Smooth muscle cell (in vitro differentiated cells): ENCODE measurements around the gene SLC25A3. TPM values are rescaled to one million over a fixed set of nuclear protein-coding genes. Genes with fewer than 3 reads are reported as not detected.
"Not testable (repeated sequence)": the region's sequence is repeated elsewhere in the genome, so short reads cannot be mapped to it uniquely, and the experiment has no call there.

Experiments
- DNase-seq: peaks from one replicate; lab custom pipeline; 2025; ENCODE audit not compliant: unreplicated experiment; lab: John Stamatoyannopoulos, UW
- H2AFZ ChIP-seq: fragments of 200-600 bp; sonication (generic); 2 replicates; pipeline ENCODE4 v1.6.0; 2016; ENCODE audit warnings: antibody characterized with exemption, low read depth, mild to moderate bottlenecking
- H3F3A ChIP-seq: fragments of 200-600 bp; sonication (generic); 2 replicates; pipeline ENCODE4 v1.6.0; 2017; ENCODE audit warnings: antibody characterized with exemption, low read depth
- H3K27ac ChIP-seq: fragments of 200-600 bp; sonication (generic); 2 replicates; pipeline ENCODE4 v1.5.1; 2016; ENCODE audit warnings: low read depth, mild to moderate bottlenecking
- H3K27me3 ChIP-seq: fragments of 200-600 bp; sonication (generic); 2 replicates; pipeline ENCODE4 v1.6.1; 2016; ENCODE audit warnings: low read depth, mild to moderate bottlenecking
- H3K36me3 ChIP-seq: fragments of 200-600 bp; sonication (generic); 2 replicates; pipeline ENCODE4 v1.5.1; 2016; ENCODE audit warnings: low read depth
- H3K4me1 ChIP-seq: fragments of 200-600 bp; sonication (generic); 2 replicates; pipeline ENCODE4 v1.5.1; 2016; ENCODE audit warnings: low read depth
- H3K4me2 ChIP-seq: fragments of 200-600 bp; sonication (generic); 2 replicates; pipeline ENCODE4 v1.6.0; 2016; ENCODE audit warnings: mild to moderate bottlenecking
- H3K4me3 ChIP-seq: fragments of 200-600 bp; sonication (generic); 2 replicates; pipeline ENCODE4 v1.5.1; 2016; ENCODE audit warnings: mild to moderate bottlenecking
- H3K79me2 ChIP-seq: fragments of 200-600 bp; sonication (generic); 2 replicates; pipeline ENCODE4 v1.6.0; 2016; ENCODE audit warnings: low read depth, mild to moderate bottlenecking
- H3K9ac ChIP-seq: fragments of 200-600 bp; sonication (generic); 2 replicates; pipeline ENCODE4 v1.6.0; 2016; ENCODE audit warnings: low read depth
- H3K9me3 ChIP-seq: fragments of 200-600 bp; sonication (generic); replicated peaks from 2 replicates; pipeline ENCODE4 v1.5.1; 2016; ENCODE audit warnings: low read depth
- H4K20me1 ChIP-seq: fragments of 200-600 bp; sonication (generic); 2 replicates; pipeline ENCODE4 v1.6.0; 2016; ENCODE audit warnings: low read depth
- WGBS: methylation state at CpG from one replicate; pipeline ENCODE4 v1.1.7; 2016; ENCODE audit warnings: low lambda C conversion rate; 5-methylcytosine and 5-hydroxymethylcytosine counted together
- polyA plus RNA-seq: library from polyadenylated mRNA; unstranded; fragments of >200 nt; fragmentation: Nextera tagmentation; extraction: Ambion mirVana; gene quantifications from 2 replicates; pipeline ENCODE4 v1.2.1, GENCODE V29; 2016
- total RNA-seq: library from RNA; depleted of rRNA; stranded (reverse); fragments of >200 nt; gene quantifications from 2 replicates; pipeline ENCODE4 v1.2.3, GENCODE V29; 2014
- TF ChIP-seq, protein P1 (sequence below): fragments of 200-600 bp; sonication (generic); IDR thresholded peaks from 2 replicates; pipeline ENCODE4 v1.5.1; 2017; ENCODE audit warnings: borderline replicate concordance, mild to moderate bottlenecking, antibody characterized with exemption; ENCODE audit not compliant: insufficient read depth, poor library complexity, severe bottlenecking

The SLC25A3 gene
- total and polyA plus RNA-seq, 2 experiments from 2014 or later, result 440 to 643 TPM

DNA sequence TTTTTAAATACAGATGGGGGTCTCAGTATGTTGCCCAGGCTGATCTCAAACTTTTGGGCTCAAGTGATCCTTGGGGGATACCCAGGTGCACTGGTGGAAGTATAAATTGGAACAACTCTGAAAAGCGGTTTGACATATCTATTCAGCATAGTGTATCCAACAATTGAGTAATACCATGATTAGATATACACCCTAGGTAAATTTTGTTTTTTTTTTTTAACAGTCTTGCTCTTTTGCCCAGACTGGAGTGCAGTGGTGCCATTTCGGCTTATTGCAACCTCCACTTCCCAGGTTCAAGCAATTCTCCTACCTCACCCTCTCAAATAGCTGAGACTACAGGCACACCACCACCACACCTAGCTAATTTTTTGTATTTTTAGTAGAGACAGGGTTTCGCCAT, 31.6 kb upstream of the SLC25A3 start:
- H3K36me3 ChIP-seq, result no peaks in the 10 kb centered on the region
- DNase-seq, result no peak
- no peak overlapping the region for H2AFZ ChIP-seq
- no peaks in the 10 kb centered on the region for H3K4me1 ChIP-seq
- no peaks in the 10 kb centered on the region for H3K9me3 ChIP-seq
- no peak overlapping the region for H3K9ac ChIP-seq
- TF ChIP-seq, protein P1, sequence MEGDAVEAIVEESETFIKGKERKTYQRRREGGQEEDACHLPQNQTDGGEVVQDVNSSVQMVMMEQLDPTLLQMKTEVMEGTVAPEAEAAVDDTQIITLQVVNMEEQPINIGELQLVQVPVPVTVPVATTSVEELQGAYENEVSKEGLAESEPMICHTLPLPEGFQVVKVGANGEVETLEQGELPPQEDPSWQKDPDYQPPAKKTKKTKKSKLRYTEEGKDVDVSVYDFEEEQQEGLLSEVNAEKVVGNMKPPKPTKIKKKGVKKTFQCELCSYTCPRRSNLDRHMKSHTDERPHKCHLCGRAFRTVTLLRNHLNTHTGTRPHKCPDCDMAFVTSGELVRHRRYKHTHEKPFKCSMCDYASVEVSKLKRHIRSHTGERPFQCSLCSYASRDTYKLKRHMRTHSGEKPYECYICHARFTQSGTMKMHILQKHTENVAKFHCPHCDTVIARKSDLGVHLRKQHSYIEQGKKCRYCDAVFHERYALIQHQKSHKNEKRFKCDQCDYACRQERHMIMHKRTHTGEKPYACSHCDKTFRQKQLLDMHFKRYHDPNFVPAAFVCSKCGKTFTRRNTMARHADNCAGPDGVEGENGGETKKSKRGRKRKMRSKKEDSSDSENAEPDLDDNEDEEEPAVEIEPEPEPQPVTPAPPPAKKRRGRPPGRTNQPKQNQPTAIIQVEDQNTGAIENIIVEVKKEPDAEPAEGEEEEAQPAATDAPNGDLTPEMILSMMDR, result no peak
- no peaks in the 10 kb centered on the region for H3K79me2 ChIP-seq
- H3K4me3 ChIP-seq, result no peak overlapping the region
- no peaks in the 10 kb centered on the region for H4K20me1 ChIP-seq
- H3K4me2 ChIP-seq, result no peak overlapping the region
- no peaks in the 10 kb centered on the region for H3F3A ChIP-seq
- H3K27me3 ChIP-seq, result no peaks in the 10 kb centered on the region
- H3K27ac ChIP-seq, result no peak overlapping the region
- no CpG with 5 or more reads among the region's 3 CpGs for WGBS

DNA sequence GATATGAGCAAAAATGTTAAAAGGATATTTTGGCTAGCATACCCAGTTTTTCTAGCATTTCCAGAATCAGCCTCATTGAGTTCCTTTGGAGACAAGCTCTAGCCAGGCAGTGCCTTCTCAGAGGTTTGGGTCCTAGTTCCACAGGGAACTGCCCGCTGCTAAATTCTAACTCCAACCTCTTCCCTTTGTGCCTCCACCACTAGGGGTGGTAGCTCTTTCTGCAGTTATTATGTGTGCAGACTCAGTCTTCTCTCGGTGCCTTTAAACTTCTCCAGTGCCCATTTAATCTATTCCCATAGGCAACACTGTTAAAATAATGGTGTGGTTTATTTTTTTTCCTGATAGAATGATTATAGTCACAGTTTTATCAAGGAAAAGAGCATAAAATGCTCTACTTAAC, 21.5 kb upstream of the SLC25A3 start:
- H3K36me3 ChIP-seq, result no peaks in the 10 kb centered on the region
- no peaks in the 10 kb centered on the region for H4K20me1 ChIP-seq
- WGBS, result 59% methylated on average over 2 of the region's 2 CpGs
- DNase-seq, result no peak
- H3F3A ChIP-seq, result no peaks in the 10 kb centered on the region
- no peak overlapping the region for H3K4me3 ChIP-seq
- H3K79me2 ChIP-seq, result no peaks in the 10 kb centered on the region
- H2AFZ ChIP-seq, result no peak overlapping the region
- H3K9ac ChIP-seq, result no peak overlapping the region
- no peak overlapping the region for H3K27ac ChIP-seq
- no peaks in the 10 kb centered on the region for H3K27me3 ChIP-seq
- no peaks in the 10 kb centered on the region for H3K9me3 ChIP-seq
- TF ChIP-seq, protein P1, result peak; percentile 11
- no peak overlapping the region for H3K4me2 ChIP-seq
- H3K4me1 ChIP-seq, result no peaks in the 10 kb centered on the region

DNA sequence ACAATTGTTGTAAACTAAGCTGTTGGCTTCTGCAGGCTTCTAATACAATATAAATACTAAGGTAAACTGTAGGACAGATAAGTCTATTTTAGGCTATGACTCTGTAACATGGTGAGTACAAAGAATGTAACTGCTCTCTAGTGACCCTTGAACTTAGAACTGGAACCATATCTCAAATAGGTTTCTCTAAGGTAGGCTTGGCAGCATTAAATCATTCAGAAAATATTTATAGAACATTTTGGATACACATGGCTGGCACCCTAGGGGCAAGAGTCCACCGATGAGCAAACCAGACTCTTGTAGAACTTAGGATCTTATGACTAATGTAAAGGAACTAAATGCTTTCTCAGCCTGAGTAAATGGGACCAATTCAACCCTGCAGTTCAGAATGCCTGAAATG, 19.4 kb upstream of the SLC25A3 start:
- TF ChIP-seq, protein P1, result no peak
- Histone ChIP-seq H3K4me1 (no peaks in the 10 kb centered on the region), H3K9ac (no peak overlapping the region), H2AFZ (no peak overlapping the region), H3K79me2 (no peaks in the 10 kb centered on the region), H3F3A (no peaks in the 10 kb centered on the region), H3K9me3 (no peaks in the 10 kb centered on the region), H4K20me1 (no peaks in the 10 kb centered on the region), H3K36me3 (no peaks in the 10 kb centered on the region), H3K4me2 (no peak overlapping the region), H3K27me3 (no peaks in the 10 kb centered on the region), H3K4me3 (no peak overlapping the region), H3K27ac (no peak overlapping the region)
- no peak for DNase-seq
- WGBS, result 97% methylated on average over 1 of the region's 1 CpG

DNA sequence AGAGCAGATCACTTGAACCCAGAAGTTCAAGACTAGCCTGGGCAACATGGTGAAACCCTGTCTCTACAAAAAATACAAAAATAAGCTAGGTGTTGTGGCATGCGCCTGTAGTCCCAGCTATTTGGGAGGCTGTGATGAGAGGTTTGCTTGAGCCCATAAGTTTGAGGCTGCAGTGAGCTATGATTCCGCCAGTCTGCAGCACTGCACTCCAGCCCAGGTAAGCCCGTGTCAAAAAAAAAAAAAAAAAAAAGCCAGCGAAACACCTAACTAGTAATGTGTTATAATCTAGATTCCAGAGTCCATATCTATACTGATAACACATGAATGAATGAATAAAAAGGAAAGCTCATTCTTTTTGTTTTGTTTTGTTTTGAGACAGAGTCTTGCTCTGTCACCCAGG, 18.5 kb upstream of the SLC25A3 start:
- DNase-seq, result no peak
- H3K4me2 ChIP-seq, result no peak overlapping the region
- no peak overlapping the region for H3K4me3 ChIP-seq
- H3K27me3 ChIP-seq, result no peaks in the 10 kb centered on the region
- H3K79me2 ChIP-seq, result no peaks in the 10 kb centered on the region
- TF ChIP-seq, protein P1, result no peak
- H3K4me1 ChIP-seq, result no peaks in the 10 kb centered on the region
- H3K9me3 ChIP-seq, result no peaks in the 10 kb centered on the region
- H3F3A ChIP-seq, result no peaks in the 10 kb centered on the region
- no peak overlapping the region for H3K9ac ChIP-seq
- 85% methylated on average over 4 of the region's 4 CpGs for WGBS
- H3K27ac ChIP-seq, result no peak overlapping the region
- H4K20me1 ChIP-seq, result no peaks in the 10 kb centered on the region
- no peaks in the 10 kb centered on the region for H3K36me3 ChIP-seq
- no peak overlapping the region for H2AFZ ChIP-seq

DNA sequence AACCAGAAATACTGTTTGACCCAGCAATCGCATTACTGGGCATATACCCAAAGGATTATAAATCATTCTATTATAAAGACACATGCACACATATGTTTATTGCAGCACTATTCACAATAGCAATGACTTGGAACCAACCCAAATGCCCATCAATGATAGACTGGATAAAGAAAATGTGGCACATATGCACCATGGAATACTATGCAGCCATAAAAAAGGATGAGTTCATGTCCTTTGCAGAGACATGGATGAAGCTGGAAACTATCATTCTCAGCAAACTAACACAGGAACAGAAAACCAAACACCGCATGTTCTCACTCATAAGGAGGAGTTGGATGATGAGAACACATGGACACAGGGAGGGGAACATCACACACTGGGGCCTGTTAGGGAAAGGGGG, 16.7 kb upstream of the SLC25A3 start:
- H3K9me3 ChIP-seq, H3K27ac ChIP-seq, H3F3A ChIP-seq, H3K36me3 ChIP-seq, H3K9ac ChIP-seq, H2AFZ ChIP-seq, H3K4me2 ChIP-seq, H4K20me1 ChIP-seq, H3K4me3 ChIP-seq, H3K4me1 ChIP-seq, H3K79me2 ChIP-seq, H3K27me3 ChIP-seq, DNase-seq: not testable (repeated sequence)
- 100% methylated on average over 2 of the region's 2 CpGs for WGBS
